ENCODE data around the gene RAMP3. TPM values are rescaled to one million over a fixed set of nuclear protein-coding genes. Genes with fewer than 3 reads are reported as not detected.
"Not testable (repeated sequence)": the region's sequence is repeated elsewhere in the genome, so short reads cannot be mapped to it uniquely, and the experiment has no call there.

RAMP3 gene
- total and polyA plus RNA-seq, 8 donors: 2.6 to 21.8 (median 11.1) TPM

DNA sequence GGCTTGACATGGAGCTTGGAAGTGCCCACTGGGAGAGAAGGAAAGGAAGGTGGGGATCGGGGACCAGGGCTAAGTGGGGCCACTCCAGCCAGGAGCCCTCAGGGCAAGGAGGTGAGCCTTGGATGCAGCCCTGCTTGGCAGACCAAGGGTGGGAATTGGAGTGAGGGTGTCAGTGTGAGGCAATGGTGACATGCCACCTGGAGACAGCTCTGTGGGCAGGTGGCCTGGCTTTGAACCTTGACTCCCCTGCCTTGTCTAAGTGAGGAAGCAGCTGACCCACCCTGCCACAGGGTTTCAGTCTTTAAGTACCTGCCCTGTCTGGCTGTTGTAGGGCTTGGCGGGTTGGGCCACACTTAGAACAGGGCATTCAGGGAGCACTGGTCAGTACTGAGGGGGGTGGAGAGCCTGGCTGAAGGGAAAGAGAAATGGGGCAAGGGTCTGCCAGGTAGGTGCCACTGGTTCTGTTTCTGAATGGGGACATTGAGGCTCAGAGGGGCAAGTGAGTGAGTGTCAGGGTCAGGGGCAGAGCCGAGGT lies 4.8 kb downstream of the RAMP3 start:
- 58 to 82% (median 73%) methylated on average over 3 of the region's 3 CpGs for WGBS, 5 donors
- intact Hi-C loops (cut with DNase I; ENCODE audit: low total_unique reads): no loop called here
- no peak for DNase-seq
- no peak for TF ChIP-seq POLR2AphosphoS5 (IDR thresholded peaks at IDR 0.05)
- TF ChIP-seq, protein P1, sequence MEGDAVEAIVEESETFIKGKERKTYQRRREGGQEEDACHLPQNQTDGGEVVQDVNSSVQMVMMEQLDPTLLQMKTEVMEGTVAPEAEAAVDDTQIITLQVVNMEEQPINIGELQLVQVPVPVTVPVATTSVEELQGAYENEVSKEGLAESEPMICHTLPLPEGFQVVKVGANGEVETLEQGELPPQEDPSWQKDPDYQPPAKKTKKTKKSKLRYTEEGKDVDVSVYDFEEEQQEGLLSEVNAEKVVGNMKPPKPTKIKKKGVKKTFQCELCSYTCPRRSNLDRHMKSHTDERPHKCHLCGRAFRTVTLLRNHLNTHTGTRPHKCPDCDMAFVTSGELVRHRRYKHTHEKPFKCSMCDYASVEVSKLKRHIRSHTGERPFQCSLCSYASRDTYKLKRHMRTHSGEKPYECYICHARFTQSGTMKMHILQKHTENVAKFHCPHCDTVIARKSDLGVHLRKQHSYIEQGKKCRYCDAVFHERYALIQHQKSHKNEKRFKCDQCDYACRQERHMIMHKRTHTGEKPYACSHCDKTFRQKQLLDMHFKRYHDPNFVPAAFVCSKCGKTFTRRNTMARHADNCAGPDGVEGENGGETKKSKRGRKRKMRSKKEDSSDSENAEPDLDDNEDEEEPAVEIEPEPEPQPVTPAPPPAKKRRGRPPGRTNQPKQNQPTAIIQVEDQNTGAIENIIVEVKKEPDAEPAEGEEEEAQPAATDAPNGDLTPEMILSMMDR (IDR thresholded peaks at IDR 0.05): no peak
- no peak for TF ChIP-seq POLR2A (IDR thresholded peaks at IDR 0.05)
- no peak for TF ChIP-seq EP300 (IDR thresholded peaks at IDR 0.05)
- no peak overlapping the region for H3K4me3 ChIP-seq
- no peaks in the 10 kb centered on the region for H3K36me3 ChIP-seq
- peaks cover 0 to 23% (median 9%) of the 10 kb centered on the region in 3 donors for H3K27me3 ChIP-seq
- peaks cover 0 to 7% (median 7%) of the 10 kb centered on the region in 4 donors for H3K4me1 ChIP-seq
- no peak overlapping the region for H3K27ac ChIP-seq
- peaks cover 0 to 13% (median 5%) of the 10 kb centered on the region in 4 donors for H3K9me3 ChIP-seq

DNA sequence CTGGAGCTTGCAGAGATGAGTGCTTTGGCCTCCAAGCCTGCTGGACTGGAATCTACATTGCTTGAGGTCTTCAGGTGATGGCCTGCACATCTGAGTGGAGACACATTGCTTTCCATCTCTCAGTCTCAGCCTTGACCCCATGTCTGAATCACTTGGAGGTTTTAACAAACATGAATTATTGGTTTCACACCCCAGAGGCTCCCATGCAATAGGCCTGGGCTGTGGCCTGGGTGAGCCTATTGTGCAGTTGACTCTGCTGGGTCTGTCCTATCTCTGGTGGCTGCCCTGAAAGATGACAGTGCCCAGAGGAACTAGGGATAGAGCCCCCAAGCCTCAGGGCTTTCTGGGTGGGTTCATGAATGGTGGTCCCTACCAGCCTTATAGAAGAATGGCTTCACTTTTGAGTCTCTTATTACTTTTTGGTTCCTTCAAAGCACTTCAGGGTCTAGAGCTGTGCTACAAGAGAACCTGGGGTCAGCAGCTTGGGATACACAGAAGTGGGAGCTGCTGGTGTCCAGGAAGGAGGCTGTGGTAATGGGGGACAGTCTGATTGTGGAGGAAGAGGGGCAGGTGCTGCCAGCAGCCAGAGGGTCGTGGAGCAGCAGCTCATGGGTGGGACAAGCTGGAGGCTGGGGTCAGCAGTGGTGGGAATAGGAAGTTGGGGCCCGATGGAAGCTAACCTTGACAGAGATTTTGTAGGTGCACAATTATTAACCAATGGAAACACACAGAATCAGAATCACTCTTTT lies 5.5 kb downstream of the RAMP3 start:
- DNase-seq: no peak
- H3K4me1 ChIP-seq: no peaks in the 10 kb centered on the region
- H3K36me3 ChIP-seq: no peaks in the 10 kb centered on the region
- peaks cover 0 to 16% (median 2%) of the 10 kb centered on the region in 3 donors for H3K27me3 ChIP-seq
- intact Hi-C loops (cut with DNase I; ENCODE audit: low total_unique reads): no loop called here
- TF ChIP-seq, protein P1 (IDR thresholded peaks at IDR 0.05): no peak
- no peak for TF ChIP-seq POLR2AphosphoS5 (IDR thresholded peaks at IDR 0.05)
- no peak for TF ChIP-seq EP300 (IDR thresholded peaks at IDR 0.05)
- TF ChIP-seq POLR2A (IDR thresholded peaks at IDR 0.05): no peak
- peaks cover 0 to 13% (median 5%) of the 10 kb centered on the region in 4 donors for H3K9me3 ChIP-seq
- H3K4me3 ChIP-seq: no peak overlapping the region
- H3K27ac ChIP-seq: no peak overlapping the region
- WGBS, 5 donors: 59 to 79% (median 64%) methylated on average over 2 of the region's 2 CpGs

DNA sequence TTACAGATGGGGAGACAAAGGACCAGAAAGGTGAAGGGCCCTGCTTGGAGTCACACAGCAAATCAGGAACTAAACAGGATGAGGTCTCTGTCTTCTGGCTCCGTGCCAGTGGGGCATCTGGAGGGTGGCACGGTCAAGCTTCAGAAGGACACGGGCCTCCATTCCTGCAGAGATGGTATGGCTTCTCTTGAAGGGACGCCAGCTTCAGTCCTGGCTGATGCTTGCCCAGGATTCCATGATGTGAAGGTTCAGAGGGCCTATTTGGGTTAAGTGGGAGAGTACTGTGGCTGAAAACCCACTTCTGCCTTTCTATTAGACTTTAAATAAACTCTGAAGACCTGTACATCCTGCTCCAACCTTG lies 6.1 kb downstream of the RAMP3 start:
- no peak for TF ChIP-seq EP300 (IDR thresholded peaks at IDR 0.05)
- no peak for TF ChIP-seq POLR2A (IDR thresholded peaks at IDR 0.05)
- TF ChIP-seq POLR2AphosphoS5 (IDR thresholded peaks at IDR 0.05): no peak
- TF ChIP-seq, protein P1 (IDR thresholded peaks at IDR 0.05): no peak
- WGBS, 5 donors: 74 to 84% (median 79%) methylated on average over 4 of the region's 4 CpGs
- intact Hi-C loops (cut with DNase I; ENCODE audit: low total_unique reads): no loop called here
- no peaks in the 10 kb centered on the region for H3K4me1 ChIP-seq
- H3K9me3 ChIP-seq: peaks cover 0 to 13% (median 5%) of the 10 kb centered on the region in 4 donors
- no peak overlapping the region for H3K27ac ChIP-seq
- H3K36me3 ChIP-seq: no peaks in the 10 kb centered on the region
- DNase-seq: no peak
- H3K27me3 ChIP-seq: peaks cover 0 to 11% (median 0%) of the 10 kb centered on the region in 3 donors
- no peak overlapping the region for H3K4me3 ChIP-seq

DNA sequence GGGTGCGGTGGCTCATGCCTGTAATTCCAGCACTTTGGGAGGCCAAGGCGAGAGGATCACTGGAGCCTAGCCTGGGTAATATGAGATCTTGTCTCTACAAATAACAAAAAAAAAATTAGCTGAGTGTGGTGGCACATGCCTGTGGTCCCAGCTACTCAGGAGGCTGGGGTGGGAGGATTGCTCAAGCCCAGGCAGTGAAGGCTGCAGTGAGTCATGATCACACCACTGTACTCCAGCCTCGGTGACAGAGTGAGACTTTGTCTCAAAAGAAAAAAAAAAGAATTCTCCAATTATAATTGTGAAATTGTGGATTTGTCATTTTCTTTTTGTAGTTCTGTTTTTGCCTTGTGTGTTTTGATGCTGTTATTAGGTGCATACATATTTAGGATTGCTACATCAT lies 6.7 kb downstream of the RAMP3 start:
- H3K36me3 ChIP-seq; H3K4me1 ChIP-seq; H3K27ac ChIP-seq; DNase-seq; H3K4me3 ChIP-seq; intact Hi-C loops (cut with DNase I; ENCODE audit: low total_unique reads); H3K27me3 ChIP-seq: not testable (repeated sequence)
- 80 to 88% (median 83%) methylated on average over 3 of the region's 3 CpGs for WGBS, 5 donors
- peaks cover 0 to 13% (median 5%) of the 10 kb centered on the region in 4 donors for H3K9me3 ChIP-seq

DNA sequence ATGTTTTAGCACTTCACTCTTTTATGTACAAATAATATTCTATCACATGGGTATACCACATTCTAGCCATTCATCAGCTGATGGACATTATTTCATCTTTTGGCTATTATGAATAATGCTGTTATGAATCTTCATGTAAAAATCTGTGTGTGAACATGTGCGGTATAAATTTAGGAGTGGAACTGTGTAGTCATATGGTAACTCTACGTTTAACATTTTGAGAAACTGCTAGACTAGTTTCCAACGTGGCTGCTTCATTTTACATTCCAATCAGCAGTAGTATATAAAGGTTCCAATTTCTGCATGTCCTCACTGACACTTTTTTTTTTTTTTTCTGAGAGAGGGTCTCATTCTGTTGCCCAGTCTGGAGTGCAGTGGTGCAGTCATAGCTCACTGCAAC lies 8.3 kb downstream of the RAMP3 start:
- Histone ChIP-seq H3K9me3 (peaks cover 0 to 13% (median 5%) of the 10 kb centered on the region in 4 donors), H3K4me1 (no peaks in the 10 kb centered on the region), H3K27me3 (no peaks in the 10 kb centered on the region), H3K27ac (no peak overlapping the region), H3K4me3 (no peak overlapping the region), H3K36me3 (no peaks in the 10 kb centered on the region)
- 40 to 73% (median 60%) methylated on average over 3 of the region's 3 CpGs for WGBS, 5 donors
- intact Hi-C loops (cut with DNase I; ENCODE audit: low total_unique reads): no loop called here
- no peak for DNase-seq
- TF ChIP-seq EP300 (IDR thresholded peaks at IDR 0.05) (no peak), POLR2A (IDR thresholded peaks at IDR 0.05) (no peak), POLR2AphosphoS5 (IDR thresholded peaks at IDR 0.05) (no peak)
- TF ChIP-seq, protein P1 (IDR thresholded peaks at IDR 0.05): no peak
